Measurements from ENCODE around the gene RNF220. TPM values are rescaled to one million over a fixed set of nuclear protein-coding genes. Genes with fewer than 3 reads are reported as not detected.

RNF220 gene
- total and polyA plus RNA-seq, 7 donors, result 49.5 to 122 (median 82.8) TPM

DNA sequence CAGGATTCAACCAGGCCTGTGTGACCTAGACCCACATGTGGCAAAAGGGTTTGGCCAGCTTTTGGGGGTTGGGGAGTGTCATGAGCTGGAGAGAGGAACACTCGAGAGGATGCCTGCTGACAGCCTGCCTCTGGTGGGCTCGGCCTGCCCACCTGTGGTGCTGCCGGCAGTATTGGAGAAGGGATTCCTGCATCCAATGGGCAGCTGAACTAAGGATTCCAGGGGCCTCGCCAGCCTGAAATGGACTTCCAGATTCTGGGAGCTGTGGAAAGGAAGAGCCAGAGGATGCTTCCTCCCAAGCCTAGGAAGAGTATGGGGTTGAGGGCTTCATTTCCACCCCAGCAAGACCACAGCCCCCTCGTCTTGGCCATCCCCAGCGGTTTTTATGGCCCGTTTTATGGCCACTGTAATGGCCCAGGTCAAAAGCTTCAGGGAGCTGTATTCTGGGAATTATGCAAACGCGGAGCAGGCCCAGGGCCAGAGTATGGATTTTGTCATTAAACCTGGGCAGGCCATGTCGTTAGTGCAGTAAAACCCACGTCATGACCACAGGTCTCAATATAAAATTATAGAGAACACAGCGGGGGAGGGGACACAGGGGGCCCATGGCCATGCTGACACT lies 205.6 kb downstream of the RNF220 start:
- intact Hi-C loops (cut with DNase I), result no loop called here
- Histone ChIP-seq H3K4me3 (no peak overlapping the region), H3K36me3 (no peaks in the 10 kb centered on the region), H3K27me3 (no peaks in the 10 kb centered on the region), H3K9me3 (no peaks in the 10 kb centered on the region), H3K27ac (no peak overlapping the region), H3K4me1 (peaks cover 0 to 5% (median 0%) of the 10 kb centered on the region in 4 donors)
- TF ChIP-seq POLR2AphosphoS5 (IDR thresholded peaks at IDR 0.05) (no peak), EP300 (IDR thresholded peaks at IDR 0.05) (no peak), POLR2A (IDR thresholded peaks at IDR 0.05) (no peak)
- TF ChIP-seq, protein P1, sequence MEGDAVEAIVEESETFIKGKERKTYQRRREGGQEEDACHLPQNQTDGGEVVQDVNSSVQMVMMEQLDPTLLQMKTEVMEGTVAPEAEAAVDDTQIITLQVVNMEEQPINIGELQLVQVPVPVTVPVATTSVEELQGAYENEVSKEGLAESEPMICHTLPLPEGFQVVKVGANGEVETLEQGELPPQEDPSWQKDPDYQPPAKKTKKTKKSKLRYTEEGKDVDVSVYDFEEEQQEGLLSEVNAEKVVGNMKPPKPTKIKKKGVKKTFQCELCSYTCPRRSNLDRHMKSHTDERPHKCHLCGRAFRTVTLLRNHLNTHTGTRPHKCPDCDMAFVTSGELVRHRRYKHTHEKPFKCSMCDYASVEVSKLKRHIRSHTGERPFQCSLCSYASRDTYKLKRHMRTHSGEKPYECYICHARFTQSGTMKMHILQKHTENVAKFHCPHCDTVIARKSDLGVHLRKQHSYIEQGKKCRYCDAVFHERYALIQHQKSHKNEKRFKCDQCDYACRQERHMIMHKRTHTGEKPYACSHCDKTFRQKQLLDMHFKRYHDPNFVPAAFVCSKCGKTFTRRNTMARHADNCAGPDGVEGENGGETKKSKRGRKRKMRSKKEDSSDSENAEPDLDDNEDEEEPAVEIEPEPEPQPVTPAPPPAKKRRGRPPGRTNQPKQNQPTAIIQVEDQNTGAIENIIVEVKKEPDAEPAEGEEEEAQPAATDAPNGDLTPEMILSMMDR (IDR thresholded peaks at IDR 0.05), result no peak
- WGBS, 2 donors, result 28 to 65% methylated on average over 12 of the region's 12 CpGs
- no peak for DNase-seq

GRCh38 chr1:44611419-44611818 lies 206.4 kb downstream of the RNF220 start:
- H3K27ac ChIP-seq, result no peak overlapping the region
- H3K36me3 ChIP-seq, result no peaks in the 10 kb centered on the region
- H3K4me3 ChIP-seq, result no peak overlapping the region
- H3K27me3 ChIP-seq, result peaks cover 0 to 1% (median 0%) of the 10 kb centered on the region in 3 donors
- H3K4me1 ChIP-seq, result peaks cover 0 to 5% (median 0%) of the 10 kb centered on the region in 4 donors
- H3K9me3 ChIP-seq, result no peaks in the 10 kb centered on the region
- 77 to 89% methylated on average over 5 of the region's 5 CpGs for WGBS, 2 donors
- TF ChIP-seq POLR2AphosphoS5 (IDR thresholded peaks at IDR 0.05) (no peak), POLR2A (IDR thresholded peaks at IDR 0.05) (no peak), EP300 (IDR thresholded peaks at IDR 0.05) (no peak)
- TF ChIP-seq, protein P1 (IDR thresholded peaks at IDR 0.05), result no peak
- no peak for DNase-seq
- intact Hi-C loops (cut with DNase I), result no loop called here

DNA sequence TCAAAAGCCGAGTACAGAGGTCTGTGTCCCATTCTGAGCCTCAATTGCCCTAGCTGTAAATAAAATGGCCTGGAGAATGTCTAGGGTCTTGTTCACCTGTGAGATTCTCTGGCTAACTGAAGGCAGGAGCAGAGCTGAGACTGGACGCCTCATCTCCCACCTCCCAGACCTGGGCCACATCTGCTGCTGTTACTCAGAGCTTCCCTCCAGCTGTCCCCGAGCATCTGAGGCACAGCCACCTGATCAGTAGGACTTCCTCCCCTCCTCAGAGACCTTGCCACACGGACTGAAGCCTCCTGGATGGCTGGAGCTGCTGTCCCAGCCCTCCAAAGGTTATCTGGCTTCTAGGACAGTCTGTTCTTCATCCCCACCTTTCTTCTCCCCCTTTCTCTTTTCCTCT lies 206.8 kb downstream of the RNF220 start:
- peaks cover 0 to 8% (median 3%) of the 10 kb centered on the region in 4 donors for H3K4me1 ChIP-seq
- no peak overlapping the region for H3K4me3 ChIP-seq
- no peak for DNase-seq
- 77 to 79% methylated on average over 4 of the region's 4 CpGs for WGBS, 2 donors
- no peak overlapping the region for H3K27ac ChIP-seq
- H3K27me3 ChIP-seq, result peaks cover 0 to 6% (median 0%) of the 10 kb centered on the region in 3 donors
- no peaks in the 10 kb centered on the region for H3K9me3 ChIP-seq
- intact Hi-C loops (cut with DNase I), result no loop called here
- no peaks in the 10 kb centered on the region for H3K36me3 ChIP-seq
- TF ChIP-seq POLR2AphosphoS5 (IDR thresholded peaks at IDR 0.05) (no peak), POLR2A (IDR thresholded peaks at IDR 0.05) (no peak), EP300 (IDR thresholded peaks at IDR 0.05) (no peak)
- TF ChIP-seq, protein P1 (IDR thresholded peaks at IDR 0.05), result no peak

- Histone ChIP-seq H3K27ac (no peak overlapping the region), H3K4me3 (no peak overlapping the region), H3K36me3 (no peaks in the 10 kb centered on the region), H3K4me1 (peaks cover 0 to 28% (median 15%) of the 10 kb centered on the region in 4 donors), H3K9me3 (no peaks in the 10 kb centered on the region), H3K27me3 (peaks cover 0 to 8% (median 0%) of the 10 kb centered on the region in 3 donors)
- intact Hi-C loops (cut with DNase I), result no loop called here
- no peak for TF ChIP-seq POLR2AphosphoS5 (IDR thresholded peaks at IDR 0.05)
- TF ChIP-seq, protein P1 (IDR thresholded peaks at IDR 0.05), result no peak
- TF ChIP-seq EP300 (IDR thresholded peaks at IDR 0.05), result no peak
- TF ChIP-seq POLR2A (IDR thresholded peaks at IDR 0.05), result no peak
- WGBS, 2 donors, result 88 to 91% methylated on average over 6 of the region's 6 CpGs
- no peak for DNase-seq
These were observed 208.9 kb downstream of the RNF220 start for GRCh38 chr1:44613941-44614340.
